Measurements from ENCODE around the gene FBXO2.

GRCh38 chr1:11685210-11685752 lies 31.1 kb upstream of the FBXO2 start:
- TF ChIP-seq CTCF (IDR thresholded peaks at IDR 0.05 in 8 of 11, conservative IDR thresholded peaks at IDR 0.05 in 3 of 11) (no peak), POLR2A (IDR thresholded peaks at IDR 0.05) (no peak)
